ENCODE measurements around the gene TGDS. TPM values are rescaled to one million over a fixed set of nuclear protein-coding genes. Genes with fewer than 3 reads are reported as not detected.

TGDS gene
- total and polyA plus RNA-seq, 2 of the 8 experiments (the other 6 are each of a cell fraction or from before 2014, with no cell fraction given), result 11.6 to 11.8 TPM

DNA sequence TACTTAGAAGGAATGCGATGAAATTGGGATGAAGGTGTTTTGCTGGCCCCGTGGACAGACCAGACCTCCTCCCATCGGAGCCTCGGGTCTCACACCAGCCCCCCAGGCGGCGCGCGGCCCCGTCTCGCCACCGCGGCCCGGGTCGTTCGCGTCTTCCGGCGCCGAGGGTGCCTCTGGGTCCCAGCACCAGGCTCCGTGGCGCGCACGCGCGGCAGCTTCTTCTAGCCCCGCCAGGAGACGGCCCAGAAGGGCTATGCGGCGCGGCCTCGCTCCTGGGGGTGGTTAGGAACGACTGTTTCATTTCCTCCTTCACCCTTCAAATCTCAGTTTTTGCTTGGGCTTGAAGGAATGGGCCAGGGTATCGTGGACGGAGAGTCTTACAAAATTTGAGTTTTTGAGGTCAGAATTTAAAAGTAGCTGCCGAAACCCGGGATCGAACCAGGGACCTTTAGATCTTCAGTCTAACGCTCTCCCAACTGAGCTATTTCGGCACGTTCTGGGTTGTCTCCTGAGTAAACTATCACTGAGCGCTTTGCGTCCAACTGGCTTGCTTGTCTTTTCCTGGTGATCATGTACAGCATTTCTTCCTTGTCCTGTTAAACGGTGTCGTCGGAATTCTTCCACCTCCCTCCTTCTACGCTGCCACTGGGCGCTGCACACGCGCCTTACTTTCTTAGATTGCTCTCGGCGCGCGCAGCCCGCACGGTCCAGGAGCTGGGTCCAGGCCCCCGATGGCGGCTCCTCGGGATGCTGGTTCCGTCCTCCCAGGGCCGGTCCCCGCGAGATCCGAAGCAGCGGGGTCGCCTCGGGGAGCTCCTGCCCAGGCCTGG is 46.5 kb downstream of the TGDS start (continued):
- TF ChIP-seq TEAD4 (IDR thresholded peaks at IDR 0.05; ENCODE audit: low read depth, low read length), result peak; percentile 67; the same call in 1 of the 2 replicates

Measured in H1 (cell line).